Left hindlimb (tissue), 1 donor: ENCODE measurements around the gene UBL4B.

Source experiments
- DNase-seq: peaks from one replicate; pipeline ENCODE4 v3.0.0-alpha.2; 2018

UBL4B gene

DNA sequence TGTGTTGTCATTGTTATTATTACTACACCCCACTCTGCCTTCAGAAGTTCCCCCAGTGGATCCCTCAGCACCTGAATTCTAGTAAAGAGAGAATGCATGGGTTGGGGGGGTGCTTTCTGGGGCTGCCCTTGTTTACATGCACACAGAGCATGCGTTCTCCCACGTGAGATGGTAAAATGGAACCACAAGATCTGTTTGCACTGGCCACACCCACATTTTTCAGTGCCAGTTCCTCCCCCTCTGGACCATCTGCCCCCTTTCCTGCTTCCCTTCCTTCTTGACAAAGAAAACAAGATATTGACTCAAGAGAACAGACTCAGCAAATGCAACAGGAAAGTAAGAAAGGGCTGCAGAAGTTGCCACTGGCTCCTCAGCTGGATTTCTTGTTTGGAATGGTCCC is 46.9 kb downstream of the UBL4B start:
- no peak for DNase-seq

DNA sequence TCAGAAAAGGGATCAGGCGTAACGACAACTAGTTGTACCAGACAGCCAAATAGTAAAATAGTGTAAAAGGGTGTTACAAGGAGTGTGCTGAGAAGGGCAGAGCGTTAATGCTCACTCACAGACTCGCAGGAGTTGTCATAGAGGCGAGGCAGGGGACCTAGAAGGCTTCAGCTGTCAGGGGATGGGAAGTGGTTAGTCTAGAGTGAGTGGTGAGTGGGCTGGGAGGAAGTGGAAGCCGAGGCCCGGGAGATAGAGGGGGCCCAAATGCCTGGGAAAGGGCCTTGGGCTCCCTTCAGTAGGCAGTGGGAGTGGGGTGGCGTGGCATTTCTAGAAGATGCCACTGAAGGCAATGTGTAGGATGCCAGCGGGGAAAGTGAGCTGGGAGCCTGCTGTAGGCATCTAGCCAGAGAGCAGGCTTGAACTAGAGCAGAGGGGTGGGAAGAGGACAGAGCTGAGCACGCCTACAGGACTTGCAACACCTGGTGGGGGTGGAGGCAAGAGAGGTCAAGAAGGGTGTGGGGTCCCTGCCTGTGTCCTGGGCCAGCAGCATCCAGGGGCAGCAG is 48.4 kb downstream of the UBL4B start:
- no peak for DNase-seq

DNA sequence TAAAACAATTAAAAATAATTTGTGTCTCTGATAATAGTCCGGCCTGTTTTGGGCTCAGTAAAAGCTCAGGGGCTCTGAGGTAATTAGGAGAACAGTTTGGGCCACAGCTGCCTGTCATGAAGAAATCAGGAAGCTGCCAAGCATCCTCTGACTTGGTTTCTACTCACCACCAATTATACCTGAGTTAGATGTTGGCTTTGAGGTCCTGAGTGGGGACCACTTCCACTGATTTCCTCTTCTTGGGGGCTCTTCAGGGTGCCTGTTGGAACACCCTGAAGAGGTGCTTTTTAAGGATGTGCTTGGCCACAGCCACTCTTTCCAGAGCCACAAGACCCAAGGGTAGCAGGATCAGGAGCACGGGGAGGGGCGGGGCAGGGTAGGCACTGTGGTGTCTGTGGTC is 48.9 kb downstream of the UBL4B start:
- DNase-seq: no peak

DNA sequence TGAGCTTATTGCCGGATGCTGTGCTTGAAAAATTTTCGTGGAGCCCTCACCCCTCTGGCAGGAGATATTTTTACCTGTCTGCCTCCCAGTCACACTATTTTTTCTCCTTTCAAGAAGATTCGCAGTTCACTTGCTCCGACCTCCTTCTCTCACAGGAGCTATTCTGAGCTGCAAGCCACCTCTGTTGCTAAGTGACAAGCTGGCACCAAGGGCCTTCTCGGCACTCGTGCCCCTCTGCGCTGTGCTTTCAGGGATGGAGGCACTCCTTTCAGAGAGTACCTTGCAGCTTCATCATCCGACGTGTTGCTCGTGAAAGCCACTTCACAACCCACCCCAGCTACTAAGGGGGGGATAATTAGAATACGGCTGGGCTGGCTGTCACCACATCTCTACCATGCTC is 49.6 kb downstream of the UBL4B start:
- no peak for DNase-seq
